RWPE1 (cell line): Measurements from ENCODE around the gene AFM.

ENCODE experiments used
- CTCF ChIA-PET: fragments of 350-600 bp; sonication (Branson Sonifier 250); formaldehyde crosslinking; extraction: SDS; loops from one replicate; lab custom pipeline; 2021; lab: Yijun Ruan, JAX
- POLR2A ChIA-PET: fragments of 400-600 bp; formaldehyde crosslinking; extraction: SDS; loops from one replicate; lab custom pipeline; 2020; ENCODE audit warnings: antibody characterized with exemption; ENCODE audit not compliant: low non-redundant PET; lab: Yijun Ruan, JAX
- DNase-seq: peaks from one replicate; pipeline ENCODE4 v3.0.0; 2012; ENCODE audit warnings: low spot score
- H3K27ac ChIP-seq: fragments of 450-650 bp; 2 replicates; pipeline ENCODE4 v1.5.1; 2017
- TF ChIP-seq, protein P1 (sequence below): fragments of 450-650 bp; conservative IDR thresholded peaks from 2 replicates; pipeline ENCODE4 v1.5.1; 2017; ENCODE audit warnings: low read depth, mild to moderate bottlenecking

Gene AFM

GRCh38 chr4:73440653-73441052, 40.9 kb upstream of the AFM start:
- TF ChIP-seq, protein P1, sequence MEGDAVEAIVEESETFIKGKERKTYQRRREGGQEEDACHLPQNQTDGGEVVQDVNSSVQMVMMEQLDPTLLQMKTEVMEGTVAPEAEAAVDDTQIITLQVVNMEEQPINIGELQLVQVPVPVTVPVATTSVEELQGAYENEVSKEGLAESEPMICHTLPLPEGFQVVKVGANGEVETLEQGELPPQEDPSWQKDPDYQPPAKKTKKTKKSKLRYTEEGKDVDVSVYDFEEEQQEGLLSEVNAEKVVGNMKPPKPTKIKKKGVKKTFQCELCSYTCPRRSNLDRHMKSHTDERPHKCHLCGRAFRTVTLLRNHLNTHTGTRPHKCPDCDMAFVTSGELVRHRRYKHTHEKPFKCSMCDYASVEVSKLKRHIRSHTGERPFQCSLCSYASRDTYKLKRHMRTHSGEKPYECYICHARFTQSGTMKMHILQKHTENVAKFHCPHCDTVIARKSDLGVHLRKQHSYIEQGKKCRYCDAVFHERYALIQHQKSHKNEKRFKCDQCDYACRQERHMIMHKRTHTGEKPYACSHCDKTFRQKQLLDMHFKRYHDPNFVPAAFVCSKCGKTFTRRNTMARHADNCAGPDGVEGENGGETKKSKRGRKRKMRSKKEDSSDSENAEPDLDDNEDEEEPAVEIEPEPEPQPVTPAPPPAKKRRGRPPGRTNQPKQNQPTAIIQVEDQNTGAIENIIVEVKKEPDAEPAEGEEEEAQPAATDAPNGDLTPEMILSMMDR: no peak
- no peak for DNase-seq
- CTCF ChIA-PET: no interaction called here
- no peak overlapping the region for H3K27ac ChIP-seq
- POLR2A ChIA-PET: no interaction called here

DNA sequence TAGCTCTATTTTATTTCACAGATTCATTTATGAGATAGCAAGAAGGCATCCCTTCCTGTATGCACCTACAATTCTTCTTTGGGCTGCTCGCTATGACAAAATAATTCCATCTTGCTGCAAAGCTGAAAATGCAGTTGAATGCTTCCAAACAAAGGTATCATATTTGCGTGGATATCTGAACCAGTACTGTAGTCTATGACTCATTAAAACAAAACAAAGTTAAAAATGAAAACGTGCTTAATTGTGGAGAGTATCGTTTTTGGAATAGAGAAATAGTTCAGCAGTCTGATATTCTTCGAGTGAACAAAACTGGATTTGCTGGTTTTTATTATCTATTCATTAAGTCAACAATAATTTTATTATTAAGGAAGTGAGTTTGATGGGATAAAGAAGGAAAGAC, 39.3 kb upstream of the AFM start:
- H3K27ac ChIP-seq: no peak overlapping the region
- POLR2A ChIA-PET: no interaction called here
- DNase-seq: no peak
- CTCF ChIA-PET: interaction anchor here (0.7 to 0.9 kb wide), 2 partner anchors 127 to 189 kb away, joined by 3 read pairs; no protein-coding TSS in a partner anchor
- TF ChIP-seq, protein P1: no peak

DNA sequence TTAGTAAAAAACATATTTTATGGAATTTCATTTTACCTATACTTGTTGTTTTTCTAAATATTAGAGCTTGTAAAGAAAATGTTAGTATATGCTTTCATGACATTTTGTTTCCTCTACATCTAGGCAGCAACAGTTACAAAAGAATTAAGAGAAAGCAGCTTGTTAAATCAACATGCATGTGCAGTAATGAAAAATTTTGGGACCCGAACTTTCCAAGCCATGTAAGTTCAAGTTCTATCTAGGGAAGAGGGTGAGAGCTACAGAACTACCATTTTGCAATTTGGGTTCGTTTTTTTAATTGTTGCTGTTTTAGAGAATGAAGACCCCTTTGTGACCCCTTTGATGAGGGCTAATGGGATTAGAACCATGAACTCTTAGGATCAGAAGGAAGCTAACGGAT, 38.3 kb upstream of the AFM start:
- POLR2A ChIA-PET: no interaction called here
- no peak for DNase-seq
- TF ChIP-seq, protein P1: no peak
- CTCF ChIA-PET: interaction anchor here (0.5 kb wide), 1 partner anchor 1406 kb away, joined by 4 read pairs; no protein-coding TSS in a partner anchor
- no peak overlapping the region for H3K27ac ChIP-seq

DNA sequence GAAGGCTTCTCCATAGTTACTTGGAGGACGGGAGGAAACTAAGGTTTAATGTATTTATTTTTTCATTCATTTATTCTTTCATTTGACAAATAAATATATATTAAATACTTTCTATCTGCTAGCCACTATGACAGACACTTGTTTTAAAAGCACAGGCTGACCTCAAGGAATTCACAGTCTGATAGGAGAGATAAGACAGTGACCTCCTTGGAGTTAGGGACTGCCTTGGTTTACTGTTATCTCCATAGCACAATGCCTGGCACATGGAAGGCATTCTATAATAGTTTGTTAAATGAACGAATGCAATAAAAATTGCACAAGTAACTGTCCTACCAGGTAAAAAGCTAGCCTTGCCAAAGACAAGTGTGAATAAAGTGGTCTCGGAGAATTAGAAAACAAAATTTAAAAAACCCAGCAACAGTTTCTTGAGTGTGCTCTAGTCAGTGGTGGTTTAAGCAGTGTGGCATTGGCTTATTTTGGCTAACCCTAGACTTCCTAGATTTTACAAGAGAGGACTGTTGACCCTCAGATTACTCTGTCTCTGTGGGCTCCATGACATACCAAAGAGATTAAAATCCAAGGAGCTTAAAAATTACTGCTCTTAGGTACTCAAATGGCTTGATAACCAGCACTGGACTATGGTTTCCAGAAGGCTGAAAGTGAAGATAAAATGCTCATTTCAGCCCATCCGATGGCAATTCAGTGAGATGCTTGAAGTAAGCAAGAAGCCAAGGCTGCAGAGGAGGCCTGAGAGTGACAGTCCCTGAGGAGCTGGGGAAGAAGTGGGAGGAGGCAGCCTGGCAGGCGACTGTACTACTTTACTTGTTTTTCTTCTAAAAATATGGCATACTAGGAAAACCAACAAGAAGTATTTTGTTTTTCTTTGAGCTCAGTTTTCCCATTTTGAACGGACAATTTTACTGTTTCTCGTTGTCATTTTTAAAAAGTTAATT, 35.9 kb upstream of the AFM start:
- H3K27ac ChIP-seq: no peak overlapping the region
- TF ChIP-seq, protein P1: no peak
- POLR2A ChIA-PET: no interaction called here
- CTCF ChIA-PET: interaction anchor here (0.6 to 1.6 kb wide), 13 partner anchors 10 to 408 kb away, joined by 3 to 14 read pairs (median 3); no protein-coding TSS in a partner anchor
- no peak for DNase-seq

DNA sequence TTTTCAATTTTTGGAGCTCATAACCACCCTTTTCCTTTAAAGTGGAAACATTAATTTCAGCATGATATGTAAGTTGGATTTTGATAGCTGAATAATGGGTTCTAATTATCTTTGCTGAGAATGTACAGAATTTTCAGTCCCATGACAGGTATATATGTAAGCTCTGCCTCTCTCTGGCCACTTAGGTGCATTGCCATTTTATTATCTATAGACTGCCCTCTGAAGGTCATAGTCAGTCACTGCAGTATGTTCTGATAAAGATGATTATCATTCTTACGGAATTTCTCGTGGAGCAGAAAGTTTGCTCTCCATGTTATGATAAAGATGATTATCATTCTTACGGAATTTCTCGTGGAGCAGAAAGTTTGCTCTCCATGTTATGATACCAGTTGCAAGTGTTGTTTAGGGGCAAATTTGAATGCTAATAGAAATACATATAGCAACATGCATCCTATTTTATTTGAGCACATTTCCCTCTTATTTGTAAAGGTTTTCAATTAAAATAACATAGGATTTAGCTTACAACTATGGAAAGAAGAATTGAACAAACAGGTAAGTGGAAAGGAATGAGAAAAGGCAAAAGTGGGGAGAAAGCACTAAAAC, 35.1 kb upstream of the AFM start:
- CTCF ChIA-PET: interaction anchor here (0.6 to 1.6 kb wide), 14 partner anchors 9 to 408 kb away, joined by 3 to 14 read pairs (median 3); no protein-coding TSS in a partner anchor
- TF ChIP-seq, protein P1: peak; percentile 76
- peak; percentile 45 for DNase-seq
- POLR2A ChIA-PET: no interaction called here
- H3K27ac ChIP-seq: no peak overlapping the region

- no peak overlapping the region for H3K27ac ChIP-seq
- no peak for DNase-seq
- ChIA-PET CTCF (interaction anchor here (0.6 to 0.7 kb wide), 2 partner anchors 103 to 146 kb away, joined by 3 to 7 read pairs; no protein-coding TSS in a partner anchor), POLR2A (no interaction called here)
- TF ChIP-seq, protein P1: no peak
Measured at GRCh38 chr4:73447671-73448070, 33.9 kb upstream of the AFM start.
